ENCODE results near the gene HDAC9.
"Not testable (repeated sequence)": the region's sequence is repeated elsewhere in the genome, so short reads cannot be mapped to it uniquely, and the experiment has no call there.

Gene HDAC9

DNA sequence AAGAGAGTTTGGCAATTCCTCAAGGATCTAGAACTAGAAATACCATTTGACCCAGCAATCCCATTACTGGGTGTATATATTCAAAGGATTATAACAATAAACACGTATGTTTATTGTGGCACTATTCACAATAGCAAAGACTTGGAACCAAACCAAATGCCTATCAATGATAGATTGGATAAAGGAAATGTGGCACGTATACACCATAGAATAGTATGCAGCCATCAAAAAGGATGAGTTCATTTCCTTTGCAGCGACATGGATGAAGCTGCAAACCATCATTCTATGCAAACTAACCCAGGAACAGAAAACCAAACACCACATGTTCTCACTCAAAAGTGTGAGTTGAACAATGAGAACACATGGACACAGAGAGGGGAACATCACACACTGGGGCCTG lies 537.4 kb downstream of the HDAC9 start:
- not testable (repeated sequence) for H3K27me3 ChIP-seq (replicated peaks; ENCODE audit: control insufficient read depth, insufficient read depth, low read length); H3K9ac ChIP-seq (ENCODE audit: low read length); H3K36me3 ChIP-seq (ENCODE audit: control insufficient read depth, insufficient read depth, low read length, severe bottlenecking); H3K4me3 ChIP-seq (ENCODE audit: low read length); H3K9me3 ChIP-seq (ENCODE audit: control insufficient read depth, low read length); DNase-seq (ENCODE audit: low read depth)
- H3K4me1 ChIP-seq (ENCODE audit: control insufficient read depth, insufficient read depth, low read length), result peaks cover 15% of the 10 kb centered on the region

DNA sequence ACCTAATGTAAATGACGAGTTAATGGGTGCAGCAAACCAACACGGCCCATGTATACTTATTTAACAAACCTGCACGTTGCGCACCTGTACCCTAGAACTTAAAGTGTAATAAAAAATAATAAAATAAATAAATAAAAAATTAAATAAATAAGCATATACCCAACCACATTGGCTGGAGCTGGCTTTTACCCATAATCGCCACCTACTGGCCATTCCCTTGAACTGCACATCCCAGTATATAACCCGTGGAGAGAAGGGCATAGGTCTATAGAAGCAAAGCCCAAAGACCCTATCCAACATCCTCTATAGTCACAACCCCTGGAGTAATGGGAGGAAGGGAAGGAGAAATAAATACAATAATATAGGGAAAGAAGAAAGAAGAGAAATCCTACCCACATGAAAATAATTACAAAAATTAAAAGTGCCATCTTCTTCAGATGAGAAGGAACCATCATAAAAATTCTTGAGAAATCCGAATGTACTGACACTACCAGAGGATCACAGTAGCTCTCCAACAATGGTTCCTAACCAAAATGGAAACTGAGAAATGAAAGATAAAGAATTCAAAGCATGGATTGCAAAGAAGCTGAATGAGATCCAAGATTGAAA lies 556.3 kb downstream of the HDAC9 start:
- Histone ChIP-seq H3K9me3 (ENCODE audit: control insufficient read depth, low read length) (peaks cover 7% of the 10 kb centered on the region), H3K4me1 (ENCODE audit: control insufficient read depth, insufficient read depth, low read length) (peaks cover 7% of the 10 kb centered on the region), H3K4me3 (ENCODE audit: low read length) (no peak overlapping the region), H3K27me3 (replicated peaks; ENCODE audit: control insufficient read depth, insufficient read depth, low read length) (no peaks in the 10 kb centered on the region), H3K9ac (ENCODE audit: low read length) (no peak overlapping the region), H3K36me3 (ENCODE audit: control insufficient read depth, insufficient read depth, low read length, severe bottlenecking) (no peaks in the 10 kb centered on the region)
- DNase-seq (ENCODE audit: low read depth), result peak; percentile 48
